ENCODE measurements around the gene DDAH1.

The DDAH1 gene

GRCh38 chr1:85366391-85367170 is 98.4 kb downstream of the DDAH1 start:
- H3K4me1 ChIP-seq, result no peaks in the 10 kb centered on the region
- no peaks in the 10 kb centered on the region for H3K27me3 ChIP-seq
- H3K27ac ChIP-seq, result no peak overlapping the region
- H3K4me3 ChIP-seq, result no peak overlapping the region
- H4K20me1 ChIP-seq, result no peaks in the 10 kb centered on the region
- no peak overlapping the region for H3K4me2 ChIP-seq
- H3K9ac ChIP-seq, result no peak overlapping the region
- H3K36me3 ChIP-seq, result no peaks in the 10 kb centered on the region
- no peaks in the 10 kb centered on the region for H3K9me3 ChIP-seq
- no peak for TF ChIP-seq Cebpa-rat (IDR thresholded peaks at IDR 0.05)

GRCh38 chr1:85365851-85366250 is 99.1 kb downstream of the DDAH1 start:
- no peak overlapping the region for H3K27ac ChIP-seq
- H4K20me1 ChIP-seq, result no peaks in the 10 kb centered on the region
- TF ChIP-seq Cebpa-rat (IDR thresholded peaks at IDR 0.05), result no peak
- H3K9me3 ChIP-seq, result no peaks in the 10 kb centered on the region
- H3K27me3 ChIP-seq, result no peaks in the 10 kb centered on the region
- no peak overlapping the region for H3K9ac ChIP-seq
- no peaks in the 10 kb centered on the region for H3K36me3 ChIP-seq
- no peak overlapping the region for H3K4me3 ChIP-seq
- no peak overlapping the region for H3K4me2 ChIP-seq
- H3K4me1 ChIP-seq, result no peaks in the 10 kb centered on the region

GRCh38 chr1:85363521-85363920 is 101.4 kb downstream of the DDAH1 start:
- Histone ChIP-seq H3K9me3 (no peaks in the 10 kb centered on the region), H3K27ac (no peak overlapping the region), H3K4me1 (no peaks in the 10 kb centered on the region), H4K20me1 (no peaks in the 10 kb centered on the region), H3K4me3 (no peak overlapping the region), H3K9ac (no peak overlapping the region), H3K36me3 (no peaks in the 10 kb centered on the region), H3K4me2 (no peak overlapping the region), H3K27me3 (no peaks in the 10 kb centered on the region)
- no peak for TF ChIP-seq Cebpa-rat (IDR thresholded peaks at IDR 0.05)

GRCh38 chr1:85363092-85363491 is 101.9 kb downstream of the DDAH1 start:
- H3K4me1 ChIP-seq, result no peaks in the 10 kb centered on the region
- no peak for TF ChIP-seq Cebpa-rat (IDR thresholded peaks at IDR 0.05)
- H3K27ac ChIP-seq, result no peak overlapping the region
- no peaks in the 10 kb centered on the region for H3K9me3 ChIP-seq
- no peak overlapping the region for H3K4me3 ChIP-seq
- no peaks in the 10 kb centered on the region for H3K27me3 ChIP-seq
- no peak overlapping the region for H3K9ac ChIP-seq
- no peaks in the 10 kb centered on the region for H3K36me3 ChIP-seq
- H3K4me2 ChIP-seq, result no peak overlapping the region
- no peaks in the 10 kb centered on the region for H4K20me1 ChIP-seq

- no peaks in the 10 kb centered on the region for H3K4me1 ChIP-seq
- no peak for TF ChIP-seq Cebpa-rat (IDR thresholded peaks at IDR 0.05)
- H3K4me3 ChIP-seq, result no peak overlapping the region
- no peak overlapping the region for H3K9ac ChIP-seq
- no peak overlapping the region for H3K27ac ChIP-seq
- H3K27me3 ChIP-seq, result no peaks in the 10 kb centered on the region
- H3K36me3 ChIP-seq, result no peaks in the 10 kb centered on the region
- no peaks in the 10 kb centered on the region for H4K20me1 ChIP-seq
- no peak overlapping the region for H3K4me2 ChIP-seq
- H3K9me3 ChIP-seq, result no peaks in the 10 kb centered on the region
Observed at GRCh38 chr1:85361606-85362296, 103.2 kb downstream of the DDAH1 start.

GRCh38 chr1:85360730-85361493 is 104.0 kb downstream of the DDAH1 start:
- H3K9ac ChIP-seq, result no peak overlapping the region
- H3K4me2 ChIP-seq, result no peak overlapping the region
- H3K27me3 ChIP-seq, result no peaks in the 10 kb centered on the region
- no peaks in the 10 kb centered on the region for H3K36me3 ChIP-seq
- no peaks in the 10 kb centered on the region for H4K20me1 ChIP-seq
- no peaks in the 10 kb centered on the region for H3K9me3 ChIP-seq
- no peaks in the 10 kb centered on the region for H3K4me1 ChIP-seq
- no peak overlapping the region for H3K4me3 ChIP-seq
- no peak overlapping the region for H3K27ac ChIP-seq
- TF ChIP-seq Cebpa-rat (IDR thresholded peaks at IDR 0.05), result no peak

- Histone ChIP-seq H3K4me3 (no peak overlapping the region), H3K4me2 (no peak overlapping the region), H3K4me1 (no peaks in the 10 kb centered on the region), H3K9ac (no peak overlapping the region), H3K27me3 (no peaks in the 10 kb centered on the region), H3K9me3 (no peaks in the 10 kb centered on the region), H4K20me1 (no peaks in the 10 kb centered on the region), H3K36me3 (no peaks in the 10 kb centered on the region), H3K27ac (no peak overlapping the region)
- no peak for TF ChIP-seq Cebpa-rat (IDR thresholded peaks at IDR 0.05)
Observed at GRCh38 chr1:85359874-85360721, 104.9 kb downstream of the DDAH1 start.

- Histone ChIP-seq H3K4me2 (no peak overlapping the region), H4K20me1 (no peaks in the 10 kb centered on the region), H3K4me3 (no peak overlapping the region), H3K27me3 (no peaks in the 10 kb centered on the region), H3K27ac (no peak overlapping the region), H3K4me1 (no peaks in the 10 kb centered on the region), H3K36me3 (no peaks in the 10 kb centered on the region), H3K9ac (no peak overlapping the region), H3K9me3 (no peaks in the 10 kb centered on the region)
- no peak for TF ChIP-seq Cebpa-rat (IDR thresholded peaks at IDR 0.05)
Observed at GRCh38 chr1:85358702-85359438, 106.1 kb downstream of the DDAH1 start.

- no peaks in the 10 kb centered on the region for H3K27me3 ChIP-seq
- no peak overlapping the region for H3K9ac ChIP-seq
- H3K4me2 ChIP-seq, result no peak overlapping the region
- TF ChIP-seq Cebpa-rat (IDR thresholded peaks at IDR 0.05), result no peak
- H3K36me3 ChIP-seq, result no peaks in the 10 kb centered on the region
- no peaks in the 10 kb centered on the region for H3K9me3 ChIP-seq
- no peak overlapping the region for H3K27ac ChIP-seq
- H3K4me3 ChIP-seq, result no peak overlapping the region
- H4K20me1 ChIP-seq, result no peaks in the 10 kb centered on the region
- no peaks in the 10 kb centered on the region for H3K4me1 ChIP-seq
Observed at GRCh38 chr1:85357817-85358216, 107.1 kb downstream of the DDAH1 start.

Data from BLaER1 (cell line).